ENCODE results near the gene EIF6. TPM values are rescaled to one million over a fixed set of nuclear protein-coding genes. Genes with fewer than 3 reads are reported as not detected.
A peak's percentile ranks its signal among the peaks of the same experiment; 100 is the strongest.
"Not testable (repeated sequence)": the region's sequence is repeated elsewhere in the genome, so short reads cannot be mapped to it uniquely, and the experiment has no call there.

EIF6 gene
- total and polyA plus RNA-seq, 2 donors: 88.6 to 115 TPM

DNA sequence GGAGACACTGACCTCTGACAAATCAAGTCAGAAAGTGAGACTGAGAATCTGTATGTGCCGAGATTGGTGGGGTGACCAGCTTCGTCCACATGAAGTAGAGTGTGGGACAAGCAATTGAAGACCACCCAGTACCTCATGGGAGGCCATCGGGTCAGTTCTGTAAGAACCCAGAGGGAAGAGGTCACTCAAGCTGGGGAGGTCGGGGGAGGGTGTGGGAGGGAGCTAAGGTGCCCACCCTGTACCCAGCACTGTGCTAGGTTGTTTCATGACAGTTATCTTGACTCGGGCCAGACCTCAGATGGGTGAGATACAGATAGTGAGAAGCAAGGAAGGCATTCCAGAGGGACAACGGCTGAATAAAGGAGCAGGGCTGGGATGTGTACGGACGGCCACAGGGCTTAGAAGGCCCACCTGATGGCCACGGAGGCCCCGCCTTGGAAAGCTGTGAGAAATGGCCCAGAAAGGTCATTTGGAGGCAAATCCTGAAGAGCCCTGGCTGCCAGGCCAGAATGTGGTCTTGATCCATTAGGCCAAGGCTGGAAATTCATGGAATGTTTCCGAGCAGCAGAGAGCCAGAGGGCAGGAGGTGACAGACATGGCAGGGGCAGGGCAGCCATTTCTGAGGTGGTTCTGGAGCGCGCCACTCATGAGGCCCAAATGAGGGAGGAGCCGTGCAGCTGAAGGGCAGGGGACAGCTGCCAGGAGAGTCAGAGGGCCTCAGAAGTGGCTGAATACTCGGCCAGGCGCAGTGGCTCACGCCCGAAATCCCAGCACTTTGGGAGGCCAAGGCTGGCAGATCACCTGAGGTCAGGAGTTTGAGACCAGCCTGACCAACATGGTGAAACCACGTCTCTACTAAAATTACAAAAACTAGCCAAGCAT, 14.3 kb downstream of the EIF6 start:
- Histone ChIP-seq H3K9me3 (ENCODE audit: control insufficient read depth in 2 of 2, insufficient read depth in 1 of 2, low read length in 1 of 2) (no peaks in the 10 kb centered on the region), H3K27me3 (ENCODE audit: control insufficient read depth in 2 of 2, insufficient read depth in 1 of 2, low read length in 1 of 2) (no peaks in the 10 kb centered on the region), H3K4me1 (ENCODE audit: control insufficient read depth in 2 of 2, insufficient read depth in 2 of 2, low read length in 2 of 2) (peaks cover 0 to 2% of the 10 kb centered on the region in 2 donors), H3K36me3 (ENCODE audit: control insufficient read depth in 2 of 2, insufficient read depth in 2 of 2, low read length in 1 of 2) (peaks cover 18 to 28% of the 10 kb centered on the region in 2 donors), H3K4me3 (ENCODE audit: low read length in 2 of 2) (no peak overlapping the region), H3K27ac (ENCODE audit: low read depth in 1 of 2, low read length in 1 of 2) (no peak overlapping the region)
- DNase-seq (ENCODE audit: low read depth in 6 of 9, low spot score in 9 of 9): no peak
- WGBS: 97% methylated on average over 19 of the region's 19 CpGs

DNA sequence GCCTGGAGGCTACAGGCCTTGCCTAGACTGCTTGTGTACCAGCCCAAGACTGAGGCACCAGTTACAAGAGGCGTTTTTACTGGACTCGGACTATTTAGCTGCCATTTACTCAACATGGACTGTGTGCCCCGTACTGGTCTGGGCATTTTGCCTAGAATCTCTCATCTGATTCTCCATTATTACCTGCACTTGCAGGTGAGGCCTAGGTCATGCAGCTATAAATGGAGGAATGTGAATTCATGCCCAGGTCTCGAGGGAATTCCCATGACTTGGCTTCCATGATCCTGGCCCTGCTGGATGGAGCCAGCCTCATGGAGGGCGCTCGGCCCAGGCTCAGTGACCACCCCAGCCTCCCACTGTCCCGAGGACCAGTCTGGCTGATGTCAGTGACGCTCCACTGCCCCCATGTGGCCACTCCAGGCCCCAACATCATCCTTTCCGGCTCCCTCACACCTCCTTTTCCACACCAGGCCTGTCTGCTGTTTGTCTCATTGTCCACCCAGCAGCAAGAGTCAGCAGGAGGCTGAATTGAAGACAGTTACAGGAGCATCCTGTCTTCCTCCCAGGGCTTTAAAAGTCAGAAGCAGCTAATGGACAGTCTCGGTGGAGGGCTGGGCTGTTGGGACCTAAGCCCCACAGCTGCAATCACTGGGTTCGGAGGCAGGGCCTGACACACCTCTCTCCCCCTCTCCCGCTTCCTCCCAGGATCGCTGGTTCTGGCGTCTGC, 15.4 kb downstream of the EIF6 start:
- H3K4me3 ChIP-seq (ENCODE audit: low read length in 2 of 2): no peak overlapping the region
- peak in 2 of 9 donors; percentile 33 to 44 for DNase-seq (ENCODE audit: low read depth in 6 of 9, low spot score in 9 of 9)
- H3K4me1 ChIP-seq (ENCODE audit: control insufficient read depth in 2 of 2, insufficient read depth in 2 of 2, low read length in 2 of 2): peaks cover 0 to 2% of the 10 kb centered on the region in 2 donors
- no peaks in the 10 kb centered on the region for H3K9me3 ChIP-seq (ENCODE audit: control insufficient read depth in 2 of 2, insufficient read depth in 1 of 2, low read length in 1 of 2)
- 88% methylated on average over 14 of the region's 14 CpGs for WGBS
- H3K36me3 ChIP-seq (ENCODE audit: control insufficient read depth in 2 of 2, insufficient read depth in 2 of 2, low read length in 1 of 2): peaks cover 12 to 18% of the 10 kb centered on the region in 2 donors
- H3K27me3 ChIP-seq (ENCODE audit: control insufficient read depth in 2 of 2, insufficient read depth in 1 of 2, low read length in 1 of 2): no peaks in the 10 kb centered on the region
- no peak overlapping the region for H3K27ac ChIP-seq (ENCODE audit: low read depth in 1 of 2, low read length in 1 of 2)

DNA sequence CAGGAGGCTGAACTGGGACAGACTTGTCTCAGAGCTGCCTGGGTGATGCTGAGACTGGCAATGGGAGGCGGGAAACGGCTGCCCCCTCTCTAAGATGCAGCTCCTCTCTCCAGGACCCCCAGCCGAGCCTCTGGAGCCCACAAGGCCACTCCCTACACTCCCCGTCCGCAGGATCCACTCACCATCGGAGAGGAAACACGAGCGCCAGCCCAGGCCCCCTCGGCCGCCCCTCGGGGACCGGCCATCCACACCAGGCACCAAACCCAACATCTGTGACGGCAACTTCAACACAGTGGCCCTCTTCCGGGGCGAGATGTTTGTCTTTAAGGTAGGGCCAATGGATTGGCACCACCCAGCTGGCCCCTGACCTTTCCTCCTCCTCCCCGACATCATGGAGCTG, 17.5 kb downstream of the EIF6 start:
- WGBS: 98% methylated on average over 16 of the region's 16 CpGs
- Histone ChIP-seq H3K36me3 (ENCODE audit: control insufficient read depth in 2 of 2, insufficient read depth in 2 of 2, low read length in 1 of 2) (peaks cover 9 to 21% of the 10 kb centered on the region in 2 donors), H3K4me3 (ENCODE audit: low read length in 2 of 2) (no peak overlapping the region), H3K27ac (ENCODE audit: low read depth in 1 of 2, low read length in 1 of 2) (no peak overlapping the region), H3K4me1 (ENCODE audit: control insufficient read depth in 2 of 2, insufficient read depth in 2 of 2, low read length in 2 of 2) (peaks cover 0 to 2% of the 10 kb centered on the region in 2 donors), H3K27me3 (ENCODE audit: control insufficient read depth in 2 of 2, insufficient read depth in 1 of 2, low read length in 1 of 2) (no peaks in the 10 kb centered on the region), H3K9me3 (ENCODE audit: control insufficient read depth in 2 of 2, insufficient read depth in 1 of 2, low read length in 1 of 2) (no peaks in the 10 kb centered on the region)
- DNase-seq (ENCODE audit: low read depth in 6 of 9, low spot score in 9 of 9): no peak

DNA sequence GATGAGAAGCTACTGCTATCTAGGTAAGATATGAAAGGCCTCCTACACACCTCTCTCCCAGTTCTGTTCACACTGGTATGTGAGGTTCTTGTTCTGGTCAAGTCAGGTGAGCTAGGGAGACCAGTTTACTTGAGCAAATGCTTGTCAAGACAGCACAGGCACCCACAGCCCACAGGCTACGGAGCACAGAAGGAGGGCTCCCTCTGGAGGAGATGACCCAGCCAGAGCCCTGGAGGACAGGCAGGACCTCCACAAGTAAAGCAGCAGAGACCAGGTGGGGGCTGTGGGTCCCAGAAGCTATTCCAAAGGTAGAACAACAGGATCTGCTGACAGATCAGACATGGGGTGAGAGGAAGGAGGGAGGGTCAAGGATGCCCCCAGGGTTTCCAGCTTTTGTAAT, 19.8 kb downstream of the EIF6 start:
- no peaks in the 10 kb centered on the region for H3K27me3 ChIP-seq (ENCODE audit: control insufficient read depth in 2 of 2, insufficient read depth in 1 of 2, low read length in 1 of 2)
- H3K27ac ChIP-seq (ENCODE audit: low read depth in 1 of 2, low read length in 1 of 2): no peak overlapping the region
- no peaks in the 10 kb centered on the region for H3K9me3 ChIP-seq (ENCODE audit: control insufficient read depth in 2 of 2, insufficient read depth in 1 of 2, low read length in 1 of 2)
- no peak overlapping the region for H3K4me3 ChIP-seq (ENCODE audit: low read length in 2 of 2)
- peaks cover 0 to 2% of the 10 kb centered on the region in 2 donors for H3K4me1 ChIP-seq (ENCODE audit: control insufficient read depth in 2 of 2, insufficient read depth in 2 of 2, low read length in 2 of 2)
- H3K36me3 ChIP-seq (ENCODE audit: control insufficient read depth in 2 of 2, insufficient read depth in 2 of 2, low read length in 1 of 2): peaks cover 6 to 17% of the 10 kb centered on the region in 2 donors
- DNase-seq (ENCODE audit: low read depth in 6 of 9, low spot score in 9 of 9): no peak
- WGBS: 98% methylated on average over 1 of the region's 1 CpG

DNA sequence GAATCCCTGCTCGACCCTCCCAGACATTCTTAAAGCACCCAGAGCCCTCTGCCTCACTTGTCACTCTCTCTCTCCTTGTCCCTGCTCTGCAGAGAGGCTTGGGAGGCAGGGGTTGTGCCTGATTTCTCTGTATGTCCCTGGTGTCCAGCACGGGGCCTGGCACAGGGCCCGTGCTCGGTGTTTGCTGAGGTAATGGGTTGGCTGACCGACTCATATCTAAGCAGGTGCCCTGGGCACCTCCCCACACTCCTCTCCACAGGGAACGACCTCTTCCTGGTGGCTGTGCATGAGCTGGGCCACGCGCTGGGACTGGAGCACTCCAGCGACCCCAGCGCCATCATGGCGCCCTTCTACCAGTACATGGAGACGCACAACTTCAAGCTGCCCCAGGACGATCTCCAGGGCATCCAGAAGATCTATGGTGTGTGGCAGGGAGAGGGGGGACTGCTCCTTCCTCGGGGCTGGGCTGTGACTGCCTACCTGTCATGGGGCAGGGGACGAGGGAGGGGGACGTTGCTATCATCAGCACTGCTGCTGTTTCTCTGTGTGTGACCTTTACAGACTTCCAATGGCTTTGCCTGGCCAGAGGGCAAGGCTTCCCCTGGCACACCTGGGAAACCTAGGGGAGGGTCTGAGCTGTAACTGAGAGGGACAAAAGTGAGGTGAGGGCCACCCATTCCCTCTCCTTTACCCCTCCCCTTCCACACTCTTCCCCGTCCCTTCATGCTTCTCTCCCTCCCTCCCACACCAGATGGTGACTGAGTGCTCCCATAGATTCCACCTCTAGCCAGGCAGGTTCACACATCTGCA, 20.8 kb downstream of the EIF6 start:
- WGBS: 96% methylated on average over 17 of the region's 17 CpGs
- Histone ChIP-seq H3K4me1 (ENCODE audit: control insufficient read depth in 2 of 2, insufficient read depth in 2 of 2, low read length in 2 of 2) (no peaks in the 10 kb centered on the region), H3K9me3 (ENCODE audit: control insufficient read depth in 2 of 2, insufficient read depth in 1 of 2, low read length in 1 of 2) (no peaks in the 10 kb centered on the region), H3K36me3 (ENCODE audit: control insufficient read depth in 2 of 2, insufficient read depth in 2 of 2, low read length in 1 of 2) (peaks cover 6 to 17% of the 10 kb centered on the region in 2 donors), H3K27me3 (ENCODE audit: control insufficient read depth in 2 of 2, insufficient read depth in 1 of 2, low read length in 1 of 2) (no peaks in the 10 kb centered on the region), H3K4me3 (ENCODE audit: low read length in 2 of 2) (no peak overlapping the region), H3K27ac (ENCODE audit: low read depth in 1 of 2, low read length in 1 of 2) (no peak overlapping the region)
- no peak for DNase-seq (ENCODE audit: low read depth in 6 of 9, low spot score in 9 of 9)

DNA sequence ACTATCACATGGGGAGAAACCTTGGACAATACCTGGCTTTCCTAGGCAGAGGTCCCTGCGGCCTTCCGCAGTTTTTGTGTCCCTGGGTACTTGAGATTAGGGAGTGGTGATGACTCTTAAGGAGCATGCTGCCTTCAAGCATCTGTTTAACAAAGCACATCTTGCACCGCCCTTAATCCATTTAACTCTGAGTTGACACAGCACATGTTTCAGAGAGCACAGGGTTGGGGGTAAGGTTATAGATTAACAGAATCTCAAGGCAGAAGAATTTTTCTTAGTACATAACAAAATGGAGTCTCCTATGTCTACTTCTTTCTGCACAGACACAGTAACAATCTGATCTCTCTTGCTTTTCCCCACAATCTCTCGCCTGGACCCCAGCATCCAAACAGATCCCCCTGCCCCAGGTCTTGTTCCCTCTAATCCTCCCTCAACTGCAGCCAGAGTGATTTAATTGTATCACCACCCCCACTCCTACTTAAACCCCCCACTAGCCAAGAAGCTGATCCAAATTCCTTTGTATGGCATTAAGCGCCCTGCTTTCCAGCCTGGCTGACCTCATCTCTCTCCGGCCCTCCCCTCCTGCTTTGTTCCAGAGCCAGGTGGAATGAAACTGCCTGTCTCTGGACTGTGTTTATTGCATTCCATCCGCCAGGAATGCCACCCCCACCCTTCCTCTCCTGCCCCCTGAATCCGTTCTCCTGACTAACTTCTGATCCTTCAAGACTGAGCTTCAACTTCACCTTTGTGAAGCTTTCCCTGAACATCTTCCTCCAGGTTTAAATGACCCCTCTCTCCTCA, 21.6 kb downstream of the EIF6 start:
- not testable (repeated sequence) for DNase-seq (ENCODE audit: low read depth in 6 of 9, low spot score in 9 of 9); H3K4me1 ChIP-seq (ENCODE audit: control insufficient read depth in 2 of 2, insufficient read depth in 2 of 2, low read length in 2 of 2); H3K9me3 ChIP-seq (ENCODE audit: control insufficient read depth in 2 of 2, insufficient read depth in 1 of 2, low read length in 1 of 2); H3K27ac ChIP-seq (ENCODE audit: low read depth in 1 of 2, low read length in 1 of 2); H3K4me3 ChIP-seq (ENCODE audit: low read length in 2 of 2); H3K27me3 ChIP-seq (ENCODE audit: control insufficient read depth in 2 of 2, insufficient read depth in 1 of 2, low read length in 1 of 2)
- peaks cover 6 to 13% of the 10 kb centered on the region in 2 donors for H3K36me3 ChIP-seq (ENCODE audit: control insufficient read depth in 2 of 2, insufficient read depth in 2 of 2, low read length in 1 of 2)
- 97% methylated on average over 5 of the region's 8 CpGs for WGBS

DNA sequence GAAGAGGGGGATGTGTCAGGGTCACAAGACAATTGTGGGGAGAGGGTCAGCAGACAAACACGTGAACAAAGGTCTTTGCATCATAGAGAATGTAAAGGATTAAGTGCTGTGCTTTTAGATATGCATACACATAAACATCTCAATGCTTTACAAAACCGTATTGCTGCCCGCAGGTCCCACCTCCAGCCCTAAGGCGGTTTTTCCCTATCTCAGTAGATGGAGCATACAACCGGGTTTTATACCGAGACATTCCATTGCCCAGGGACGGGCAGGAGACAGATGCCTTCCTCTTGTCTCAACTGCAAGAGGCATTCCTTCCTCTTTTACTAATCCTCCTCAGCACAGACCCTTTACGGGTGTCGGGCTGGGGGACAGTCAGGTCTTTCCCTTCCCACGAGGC, 22.3 kb downstream of the EIF6 start:
- WGBS: 89% methylated on average over 7 of the region's 10 CpGs
- H3K4me1 ChIP-seq (ENCODE audit: control insufficient read depth in 2 of 2, insufficient read depth in 2 of 2, low read length in 2 of 2); H3K27ac ChIP-seq (ENCODE audit: low read depth in 1 of 2, low read length in 1 of 2); H3K9me3 ChIP-seq (ENCODE audit: control insufficient read depth in 2 of 2, insufficient read depth in 1 of 2, low read length in 1 of 2); H3K4me3 ChIP-seq (ENCODE audit: low read length in 2 of 2); H3K27me3 ChIP-seq (ENCODE audit: control insufficient read depth in 2 of 2, insufficient read depth in 1 of 2, low read length in 1 of 2); DNase-seq (ENCODE audit: low read depth in 6 of 9, low spot score in 9 of 9); H3K36me3 ChIP-seq (ENCODE audit: control insufficient read depth in 2 of 2, insufficient read depth in 2 of 2, low read length in 1 of 2): not testable (repeated sequence)

DNA sequence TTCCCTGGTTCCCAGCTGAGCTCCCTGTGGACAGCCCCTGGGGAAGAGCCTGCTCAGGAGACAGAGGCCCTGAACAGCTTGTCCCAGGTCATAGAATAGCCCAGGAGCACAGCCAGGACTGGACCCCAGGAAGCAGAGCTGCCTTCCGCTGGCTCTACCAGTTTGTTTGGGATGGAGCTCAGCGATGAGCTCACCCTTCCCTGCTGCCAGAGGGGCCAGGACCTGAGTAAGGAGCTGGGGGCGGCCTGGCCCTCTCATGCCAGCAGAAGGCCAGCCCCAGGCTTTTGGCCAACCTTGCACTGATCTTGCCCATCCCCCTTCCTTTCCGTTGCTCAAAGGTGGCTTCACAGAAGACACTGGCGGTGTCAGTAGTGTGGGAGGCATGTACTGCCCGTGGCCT, 24.1 kb downstream of the EIF6 start:
- no peaks in the 10 kb centered on the region for H3K27me3 ChIP-seq (ENCODE audit: control insufficient read depth in 2 of 2, insufficient read depth in 1 of 2, low read length in 1 of 2)
- H3K4me1 ChIP-seq (ENCODE audit: control insufficient read depth in 2 of 2, insufficient read depth in 2 of 2, low read length in 2 of 2): no peaks in the 10 kb centered on the region
- H3K27ac ChIP-seq (ENCODE audit: low read depth in 1 of 2, low read length in 1 of 2): no peak overlapping the region
- no peak overlapping the region for H3K4me3 ChIP-seq (ENCODE audit: low read length in 2 of 2)
- no peaks in the 10 kb centered on the region for H3K9me3 ChIP-seq (ENCODE audit: control insufficient read depth in 2 of 2, insufficient read depth in 1 of 2, low read length in 1 of 2)
- 98% methylated on average over 6 of the region's 6 CpGs for WGBS
- peaks cover 3 to 5% of the 10 kb centered on the region in 2 donors for H3K36me3 ChIP-seq (ENCODE audit: control insufficient read depth in 2 of 2, insufficient read depth in 2 of 2, low read length in 1 of 2)
- no peak for DNase-seq (ENCODE audit: low read depth in 6 of 9, low spot score in 9 of 9)

All from thymus (tissue), 11 donors.